Measurements from ENCODE around the gene MRTFB.
"Not testable (repeated sequence)": the region's sequence is repeated elsewhere in the genome, so short reads cannot be mapped to it uniquely, and the experiment has no call there.

Gene MRTFB

DNA sequence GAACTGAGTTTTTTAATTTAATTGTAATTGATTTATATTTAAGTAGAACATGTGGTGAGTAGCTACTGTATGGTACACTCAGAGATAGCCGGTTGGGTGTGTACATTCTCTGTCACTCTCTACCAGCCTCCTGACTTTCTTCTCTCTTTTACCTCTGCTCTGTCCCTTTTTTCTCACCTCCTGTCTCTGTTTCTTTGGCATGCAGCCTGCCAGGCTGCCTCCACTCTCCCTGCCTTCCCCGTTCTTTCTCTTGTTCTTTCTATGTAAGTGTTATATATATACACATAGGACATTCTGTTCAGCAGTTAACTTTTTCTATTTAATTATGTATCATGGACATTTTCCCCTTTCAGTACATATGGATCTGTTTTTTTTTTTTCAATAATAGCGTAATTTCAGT, 50.8 kb downstream of the MRTFB start:
- no peaks in the 10 kb centered on the region for H3K4me1 Mint-ChIP-seq (ENCODE audit: low read depth)
- no peaks in the 10 kb centered on the region for H3K36me3 Mint-ChIP-seq (ENCODE audit: low read depth)
- no peak for DNase-seq (ENCODE audit: low spot score)
- H3K4me3 Mint-ChIP-seq = no peak overlapping the region
- no peaks in the 10 kb centered on the region for H3K27me3 Mint-ChIP-seq (ENCODE audit: low read depth)
- no peak overlapping the region for H3K27ac Mint-ChIP-seq
- no peaks in the 10 kb centered on the region for H3K9me3 Mint-ChIP-seq

DNA sequence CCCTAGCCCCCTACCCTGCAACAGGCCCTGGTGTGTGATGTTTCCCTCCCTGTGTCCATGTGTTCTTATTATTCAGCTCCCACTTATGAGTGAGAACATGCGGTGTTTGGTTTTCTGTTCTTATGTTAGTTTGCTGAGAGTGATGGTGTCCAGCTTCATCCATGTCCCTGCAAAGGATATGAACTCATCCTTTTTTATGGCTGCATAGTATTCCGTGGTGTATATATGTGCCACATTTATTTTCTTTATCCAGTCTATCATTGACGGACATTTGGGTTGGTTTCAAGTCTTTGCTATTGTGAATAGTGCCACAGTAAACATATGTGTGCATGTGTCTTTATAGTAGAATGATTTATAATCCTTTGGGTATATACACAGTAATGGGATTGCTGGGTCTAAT, 51.3 kb downstream of the MRTFB start:
- H3K4me3 Mint-ChIP-seq; H3K4me1 Mint-ChIP-seq (ENCODE audit: low read depth); H3K9me3 Mint-ChIP-seq; H3K27ac Mint-ChIP-seq; DNase-seq (ENCODE audit: low spot score); H3K27me3 Mint-ChIP-seq (ENCODE audit: low read depth); H3K36me3 Mint-ChIP-seq (ENCODE audit: low read depth): not testable (repeated sequence)

DNA sequence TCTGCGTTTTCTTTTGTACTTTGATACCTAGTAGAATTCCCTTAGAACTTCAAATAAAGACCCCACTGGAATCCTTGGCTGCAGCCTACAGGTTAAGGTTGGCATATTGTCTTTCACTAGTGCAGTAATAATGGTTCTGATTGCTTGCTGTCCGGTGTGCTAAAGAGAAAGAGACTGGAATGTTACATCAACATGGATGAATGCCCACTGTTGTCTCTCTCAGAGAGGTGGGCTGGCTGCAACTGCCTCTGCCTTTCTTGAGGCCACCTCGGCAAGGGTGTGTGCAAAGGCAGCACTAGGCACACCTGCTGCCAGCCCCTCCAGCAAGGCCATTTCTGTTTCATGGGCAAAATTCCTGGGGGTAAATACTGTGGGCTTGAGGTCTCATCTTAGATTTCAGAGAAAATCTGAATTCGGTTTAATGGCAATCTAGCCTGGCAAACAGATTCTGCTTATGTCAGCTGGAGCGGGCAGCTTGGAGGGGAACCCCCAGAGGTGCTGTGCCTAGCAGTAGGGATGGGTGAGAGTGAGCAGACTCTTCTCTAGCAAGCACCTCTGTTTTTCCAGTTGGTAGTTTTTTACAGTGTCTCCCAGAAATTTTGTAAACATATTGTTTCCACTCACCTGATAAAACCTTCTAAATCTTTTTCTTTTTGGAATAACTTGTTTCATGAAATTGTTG, 54.0 kb downstream of the MRTFB start:
- Mint-ChIP-seq H3K36me3 (ENCODE audit: low read depth) (no peaks in the 10 kb centered on the region), H3K9me3 (no peaks in the 10 kb centered on the region), H3K27ac (no peak overlapping the region), H3K4me3 (no peak overlapping the region), H3K27me3 (ENCODE audit: low read depth) (no peaks in the 10 kb centered on the region), H3K4me1 (ENCODE audit: low read depth) (no peaks in the 10 kb centered on the region)
- no peak for DNase-seq (ENCODE audit: low spot score)

DNA sequence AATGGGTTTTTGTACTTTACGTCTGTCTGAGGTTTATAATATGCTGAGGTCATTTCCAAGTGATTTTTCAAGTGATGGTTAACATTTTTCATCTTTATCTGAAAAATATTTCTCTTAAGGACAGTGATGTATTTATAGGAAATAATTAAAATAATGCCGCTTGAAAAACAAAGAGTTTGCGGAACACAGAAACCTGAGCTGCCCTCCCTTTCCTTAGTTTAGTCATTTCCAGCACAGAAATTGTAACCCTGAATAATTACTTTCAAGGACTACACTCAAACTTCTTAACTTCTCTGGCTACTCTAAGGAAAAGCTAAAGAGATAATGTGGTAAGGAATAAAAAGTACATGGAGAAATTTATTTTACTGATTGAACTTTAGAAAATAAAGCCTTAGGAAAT, 54.6 kb downstream of the MRTFB start:
- H3K27ac Mint-ChIP-seq = no peak overlapping the region

DNA sequence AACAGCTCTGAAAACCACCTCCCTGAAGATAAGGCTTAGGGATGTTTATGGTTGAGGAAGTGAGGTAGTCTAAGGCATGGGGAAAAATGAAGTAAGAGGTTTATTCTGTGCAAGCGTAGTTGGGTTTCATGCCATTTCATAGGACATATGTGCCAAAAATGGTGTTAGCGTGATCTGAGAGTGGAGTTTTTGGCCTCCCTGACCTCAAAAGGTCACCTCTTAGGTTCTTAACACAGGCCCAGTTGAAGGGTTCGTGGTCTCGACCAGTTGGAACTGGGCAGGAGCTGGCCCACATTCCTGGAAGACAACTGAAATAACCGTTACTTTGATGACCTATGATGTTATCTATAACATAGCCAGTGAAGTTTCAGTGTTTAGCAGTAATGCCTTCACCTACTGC, 57.0 kb downstream of the MRTFB start:
- Mint-ChIP-seq H3K27me3 (ENCODE audit: low read depth) (no peaks in the 10 kb centered on the region), H3K36me3 (ENCODE audit: low read depth) (no peaks in the 10 kb centered on the region), H3K4me3 (no peak overlapping the region), H3K9me3 (no peaks in the 10 kb centered on the region), H3K27ac (no peak overlapping the region), H3K4me1 (ENCODE audit: low read depth) (no peaks in the 10 kb centered on the region)
- DNase-seq (ENCODE audit: low spot score) = no peak

More for the DNA sequence above, 54.6 kb downstream of the MRTFB start:
- no peak overlapping the region for H3K4me3 Mint-ChIP-seq
- H3K9me3 Mint-ChIP-seq = no peaks in the 10 kb centered on the region
- no peaks in the 10 kb centered on the region for H3K4me1 Mint-ChIP-seq (ENCODE audit: low read depth)
- H3K27me3 Mint-ChIP-seq (ENCODE audit: low read depth) = no peaks in the 10 kb centered on the region
- H3K36me3 Mint-ChIP-seq (ENCODE audit: low read depth) = no peaks in the 10 kb centered on the region
- DNase-seq (ENCODE audit: low spot score) = no peak

DNA sequence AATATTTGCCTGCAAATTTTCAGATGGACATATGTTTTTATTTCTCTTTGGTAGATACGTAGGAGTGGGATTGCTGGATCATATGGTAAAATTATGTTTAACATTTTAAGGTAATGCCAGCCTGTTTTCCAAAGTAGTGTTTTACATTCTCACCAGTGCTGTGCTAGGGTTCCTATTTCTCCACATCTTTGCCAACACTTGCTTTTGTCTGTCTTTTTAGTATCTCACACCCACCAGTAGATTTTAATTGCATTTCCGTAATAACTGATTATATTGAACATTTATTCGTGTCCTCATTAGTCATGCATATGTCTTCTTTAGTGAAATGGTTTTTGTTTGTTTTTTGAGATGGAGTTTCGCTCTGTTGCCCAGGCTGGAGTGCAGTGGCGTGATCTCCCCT, 58.4 kb downstream of the MRTFB start:
- Mint-ChIP-seq H3K27ac (no peak overlapping the region), H3K36me3 (ENCODE audit: low read depth) (no peaks in the 10 kb centered on the region)

DNA sequence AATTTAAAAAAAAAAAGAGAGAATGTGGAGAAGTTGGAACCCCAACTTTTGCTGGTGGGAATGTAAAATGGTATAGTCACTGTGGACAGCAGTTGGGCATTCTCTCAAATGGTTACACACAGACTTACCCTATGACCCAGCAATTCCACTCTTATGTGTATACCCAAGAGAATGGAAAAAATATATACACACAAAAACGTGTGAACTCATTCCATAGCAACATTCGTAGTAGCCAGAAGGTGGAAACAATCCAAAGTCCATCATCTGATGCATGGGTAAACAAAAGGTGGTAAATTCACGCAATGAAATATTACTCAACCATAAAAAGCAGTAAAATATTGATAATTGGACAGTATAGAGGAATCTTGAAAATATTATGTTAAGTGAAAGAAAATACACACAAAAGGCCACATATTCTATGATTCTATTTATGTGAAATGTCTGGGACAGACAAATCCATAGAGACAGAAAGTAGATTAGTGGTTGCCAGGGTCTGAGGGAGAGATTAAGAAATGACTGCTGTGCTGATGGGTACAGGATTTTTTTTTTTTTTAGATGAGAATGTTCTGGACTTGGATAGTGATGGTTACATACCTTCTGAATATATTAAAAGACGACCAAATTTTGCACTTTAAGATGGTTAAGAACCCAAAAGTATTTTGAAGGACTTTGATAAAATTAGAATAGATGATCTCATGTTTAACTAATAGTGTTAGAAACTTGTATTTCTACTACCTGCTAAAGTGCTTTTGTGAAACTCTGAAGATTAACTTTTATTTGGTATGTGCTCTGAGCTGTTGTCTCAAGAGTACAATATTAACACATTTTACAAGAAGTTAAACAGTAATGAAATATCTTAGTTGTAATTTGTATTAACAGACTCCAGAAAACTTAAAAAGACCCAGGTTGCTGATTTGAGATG, 60.9 kb downstream of the MRTFB start:
- H3K27ac Mint-ChIP-seq = no peak overlapping the region

More for the DNA sequence above, 58.4 kb downstream of the MRTFB start:
- H3K27me3 Mint-ChIP-seq (ENCODE audit: low read depth) = no peaks in the 10 kb centered on the region
- no peak overlapping the region for H3K4me3 Mint-ChIP-seq
- H3K9me3 Mint-ChIP-seq = no peaks in the 10 kb centered on the region
- DNase-seq (ENCODE audit: low spot score) = no peak
- no peaks in the 10 kb centered on the region for H3K4me1 Mint-ChIP-seq (ENCODE audit: low read depth)

DNA sequence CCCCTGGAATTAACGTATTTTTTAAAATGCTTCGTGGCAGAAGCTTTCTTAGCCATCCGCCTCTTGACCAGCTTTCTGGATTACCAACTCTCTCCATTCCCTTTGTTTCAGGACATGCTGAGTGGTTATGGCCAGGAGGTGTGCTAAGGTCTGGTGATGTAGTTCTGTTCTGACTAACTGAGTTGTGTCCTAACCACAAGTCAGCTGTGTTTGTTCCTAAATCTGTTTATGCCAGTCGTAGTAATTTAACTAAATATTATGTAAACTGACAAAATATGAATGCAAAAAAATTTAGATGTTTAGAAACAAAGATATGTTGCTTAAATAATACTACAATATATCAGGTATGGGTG, 61.6 kb downstream of the MRTFB start:
- Mint-ChIP-seq H3K9me3 (no peaks in the 10 kb centered on the region), H3K36me3 (ENCODE audit: low read depth) (no peaks in the 10 kb centered on the region), H3K27ac (no peak overlapping the region), H3K27me3 (ENCODE audit: low read depth) (no peaks in the 10 kb centered on the region), H3K4me3 (no peak overlapping the region), H3K4me1 (ENCODE audit: low read depth) (no peaks in the 10 kb centered on the region)
- no peak for DNase-seq (ENCODE audit: low spot score)

More for the DNA sequence above, 60.9 kb downstream of the MRTFB start:
- H3K4me1 Mint-ChIP-seq (ENCODE audit: low read depth) = no peaks in the 10 kb centered on the region
- H3K9me3 Mint-ChIP-seq = no peaks in the 10 kb centered on the region
- H3K4me3 Mint-ChIP-seq = no peak overlapping the region
- no peaks in the 10 kb centered on the region for H3K36me3 Mint-ChIP-seq (ENCODE audit: low read depth)
- DNase-seq (ENCODE audit: low spot score) = no peak
- no peaks in the 10 kb centered on the region for H3K27me3 Mint-ChIP-seq (ENCODE audit: low read depth)

DNA sequence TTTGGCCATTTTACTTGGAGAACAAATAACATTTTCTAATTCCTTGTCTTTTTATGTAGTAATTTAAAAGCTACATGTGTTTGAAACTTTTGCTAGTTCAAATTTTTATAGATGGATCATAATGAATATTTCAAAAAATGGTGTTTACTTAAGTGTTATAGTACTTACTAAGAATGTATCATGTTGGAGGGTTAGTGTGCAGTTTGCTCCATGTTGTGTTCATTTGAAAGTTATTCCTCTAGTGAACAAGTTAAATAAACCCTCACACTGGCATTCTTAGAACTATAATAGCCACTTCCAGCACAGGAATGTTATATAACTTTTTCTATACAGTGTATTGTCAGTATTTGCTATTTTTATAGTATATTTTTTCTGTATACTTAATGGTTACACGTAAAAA, 62.8 kb downstream of the MRTFB start:
- Mint-ChIP-seq H3K4me3 (no peak overlapping the region), H3K27ac (no peak overlapping the region), H3K4me1 (ENCODE audit: low read depth) (no peaks in the 10 kb centered on the region), H3K9me3 (peaks cover 5% of the 10 kb centered on the region), H3K36me3 (ENCODE audit: low read depth) (peaks cover 3% of the 10 kb centered on the region), H3K27me3 (ENCODE audit: low read depth) (no peaks in the 10 kb centered on the region)
- no peak for DNase-seq (ENCODE audit: low spot score)

DNA sequence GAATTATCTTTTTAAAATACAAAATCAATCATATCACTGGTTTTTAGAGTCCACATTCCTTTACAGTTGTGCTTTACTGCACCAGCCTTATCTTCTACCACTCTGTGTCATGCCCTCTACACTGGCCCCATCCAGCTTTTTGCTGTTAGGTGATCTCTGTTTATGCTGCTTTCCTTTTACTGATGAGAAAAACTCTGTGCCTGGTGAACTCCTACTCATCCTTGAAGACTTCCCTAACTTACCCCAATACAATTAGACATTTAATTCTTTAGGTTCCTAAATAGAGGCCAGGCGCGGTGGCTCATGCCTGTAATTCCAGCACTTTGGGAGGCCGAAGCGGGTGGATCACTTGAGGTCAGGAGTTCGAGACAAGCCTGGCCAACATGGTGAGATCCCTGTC, 64.6 kb downstream of the MRTFB start:
- H3K9me3 Mint-ChIP-seq = peaks cover 9% of the 10 kb centered on the region
- no peaks in the 10 kb centered on the region for H3K4me1 Mint-ChIP-seq (ENCODE audit: low read depth)
- H3K36me3 Mint-ChIP-seq (ENCODE audit: low read depth) = peaks cover 3% of the 10 kb centered on the region
- no peaks in the 10 kb centered on the region for H3K27me3 Mint-ChIP-seq (ENCODE audit: low read depth)
- no peak overlapping the region for H3K4me3 Mint-ChIP-seq
- no peak overlapping the region for H3K27ac Mint-ChIP-seq
- DNase-seq (ENCODE audit: low spot score) = no peak

DNA sequence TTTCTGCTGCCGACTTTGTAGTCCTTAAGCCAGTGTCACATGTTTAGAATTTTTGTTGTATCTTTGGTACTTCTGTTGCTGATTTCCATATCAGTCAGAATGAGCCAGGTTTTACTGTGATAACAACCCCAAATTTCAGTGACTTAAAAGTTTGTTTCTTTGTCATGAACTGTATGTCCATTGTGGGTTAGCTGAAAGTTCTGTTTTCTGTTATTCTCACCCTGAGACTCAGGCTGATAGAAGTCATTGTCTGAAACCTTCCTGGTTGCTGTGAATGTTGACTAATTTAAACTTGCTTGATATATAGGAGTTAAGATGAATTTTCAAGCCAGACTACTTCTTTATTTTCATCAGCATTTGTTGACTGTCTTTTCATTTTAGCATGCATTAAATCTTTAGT, 68.8 kb downstream of the MRTFB start:
- H3K36me3 Mint-ChIP-seq (ENCODE audit: low read depth) = peaks cover 7% of the 10 kb centered on the region
- DNase-seq (ENCODE audit: low spot score) = no peak
- H3K4me3 Mint-ChIP-seq = no peak overlapping the region
- no peak overlapping the region for H3K27ac Mint-ChIP-seq
- peaks cover 9% of the 10 kb centered on the region for H3K9me3 Mint-ChIP-seq
- H3K4me1 Mint-ChIP-seq (ENCODE audit: low read depth) = no peaks in the 10 kb centered on the region
- H3K27me3 Mint-ChIP-seq (ENCODE audit: low read depth) = no peaks in the 10 kb centered on the region

DNA sequence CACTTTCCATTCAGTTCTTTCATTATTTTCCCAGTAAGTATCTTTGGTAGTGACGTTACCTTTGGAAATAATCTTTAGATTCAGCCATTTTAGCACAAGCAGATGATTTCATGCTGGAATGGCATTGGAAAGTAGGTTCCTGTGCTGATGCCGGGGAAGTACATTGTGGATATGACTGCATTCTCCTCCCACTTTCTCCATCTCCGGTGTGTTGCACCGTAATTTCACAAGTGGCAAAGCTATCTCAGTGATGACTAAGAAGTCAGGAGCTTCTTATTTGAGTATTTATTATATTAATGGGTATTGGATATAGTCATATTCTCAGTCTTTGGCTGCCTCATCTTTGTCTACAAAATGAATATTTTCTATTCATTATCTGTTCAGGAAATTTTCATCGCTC, 69.8 kb downstream of the MRTFB start:
- peaks cover 7% of the 10 kb centered on the region for H3K36me3 Mint-ChIP-seq (ENCODE audit: low read depth)
- no peaks in the 10 kb centered on the region for H3K4me1 Mint-ChIP-seq (ENCODE audit: low read depth)
- H3K27me3 Mint-ChIP-seq (ENCODE audit: low read depth) = no peaks in the 10 kb centered on the region
- H3K27ac Mint-ChIP-seq = no peak overlapping the region
- no peak overlapping the region for H3K4me3 Mint-ChIP-seq
- no peak for DNase-seq (ENCODE audit: low spot score)
- H3K9me3 Mint-ChIP-seq = peaks cover 9% of the 10 kb centered on the region

DNA sequence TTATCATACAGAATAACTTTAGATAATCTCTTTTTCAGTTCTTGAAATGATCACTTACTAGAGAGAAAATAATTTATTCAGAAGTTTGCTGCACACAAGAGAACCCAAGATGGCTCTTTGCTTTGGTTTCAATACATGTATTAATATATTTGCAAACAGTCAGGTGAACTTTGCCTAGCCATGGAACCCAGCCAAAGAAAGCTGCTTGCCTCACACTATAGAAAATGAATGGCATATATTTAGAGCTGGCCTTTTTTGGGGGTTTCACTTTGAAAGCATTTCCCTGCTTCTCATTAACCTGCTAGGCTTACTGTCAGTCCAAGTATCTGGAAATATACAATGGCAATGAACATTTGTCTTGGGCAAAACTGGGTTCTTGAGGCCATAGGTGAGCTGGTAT, 75.3 kb downstream of the MRTFB start:
- Mint-ChIP-seq H3K36me3 (ENCODE audit: low read depth) (peaks cover 3% of the 10 kb centered on the region), H3K27ac (no peak overlapping the region), H3K4me1 (ENCODE audit: low read depth) (no peaks in the 10 kb centered on the region), H3K9me3 (no peaks in the 10 kb centered on the region), H3K27me3 (ENCODE audit: low read depth) (no peaks in the 10 kb centered on the region), H3K4me3 (no peak overlapping the region)
- DNase-seq (ENCODE audit: low spot score) = no peak

DNA sequence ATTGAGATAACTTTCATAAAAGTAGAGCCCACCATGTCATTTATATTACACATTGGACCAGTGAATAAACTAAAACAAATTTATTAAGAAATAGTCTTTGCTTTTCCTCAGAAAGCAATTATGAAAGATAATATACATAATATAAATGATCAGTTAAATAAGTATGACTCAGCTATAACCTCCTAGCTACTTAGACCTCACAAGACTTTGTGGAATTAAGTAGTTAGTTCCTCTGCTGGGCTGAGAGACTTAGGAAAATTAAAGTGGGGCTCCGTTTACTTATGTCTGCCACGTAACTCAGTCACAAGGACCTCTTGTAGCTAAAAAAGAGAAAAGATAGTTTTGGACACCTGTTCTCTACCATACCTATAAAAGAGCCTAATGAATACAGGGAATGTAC, 76.9 kb downstream of the MRTFB start:
- Mint-ChIP-seq H3K36me3 (ENCODE audit: low read depth) (no peaks in the 10 kb centered on the region), H3K9me3 (no peaks in the 10 kb centered on the region), H3K27me3 (ENCODE audit: low read depth) (no peaks in the 10 kb centered on the region), H3K4me3 (no peak overlapping the region), H3K27ac (no peak overlapping the region), H3K4me1 (ENCODE audit: low read depth) (no peaks in the 10 kb centered on the region)
- no peak for DNase-seq (ENCODE audit: low spot score)

All from T-helper 2 cell treated with Interferon-gamma antibody and Interleukin-4, amounts not matched to agents 5 μg/mL and 100 μg/mL, for 36 hours (primary cell).